Fibroblast of lung (primary cell): ENCODE measurements around the gene PTGDS. TPM values are rescaled to one million over a fixed set of nuclear protein-coding genes. Genes with fewer than 3 reads are reported as not detected.

Source experiments
- DNase-seq, 2 donors: peaks; one replicate each; pipeline versions ENCODE4 v3.0.0 to v3.0.0-alpha.2; 2010; ENCODE audit warnings: low read depth in 2 of 2
- H2AFZ ChIP-seq: 2 replicates; pipeline ENCODE4 v1.5.1; 2012; ENCODE audit warnings: low read length, control low read depth, inconsistent platforms
- H3K27ac ChIP-seq: 2 replicates; pipeline ENCODE4 v1.5.1; 2011; ENCODE audit warnings: low read length, control low read depth; ENCODE audit not compliant: insufficient read depth
- H3K27me3 ChIP-seq: 2 replicates; pipeline ENCODE4 v1.5.1; 2011; ENCODE audit warnings: mild to moderate bottlenecking, low read length; ENCODE audit not compliant: control insufficient read depth, insufficient read depth
- H3K36me3 ChIP-seq: 2 replicates; pipeline ENCODE4 v1.5.1; 2011; ENCODE audit warnings: low read length; ENCODE audit not compliant: control insufficient read depth, insufficient read depth
- H3K4me1 ChIP-seq: 2 replicates; pipeline ENCODE4 v1.5.1; 2011; ENCODE audit warnings: low read length; ENCODE audit not compliant: control insufficient read depth, insufficient read depth; ENCODE audit errors: extremely low read depth
- H3K4me2 ChIP-seq: 2 replicates; pipeline ENCODE4 v1.5.1; 2011; ENCODE audit warnings: low read length, control low read depth; ENCODE audit not compliant: insufficient read depth; ENCODE audit errors: extremely low read depth
- H3K4me3 ChIP-seq, 4 experiments: fragments of 200-600 bp in 1 of 4; sonication (generic) in 1 of 4; replicated peaks in 1 of 4; 2 replicates each; pipeline ENCODE4 v1.5.1; 2011 to 2016; ENCODE audit warnings: low read length in 4 of 4, low read depth in 3 of 4, mild to moderate bottlenecking in 3 of 4, control low read depth in 2 of 4, inconsistent platforms in 1 of 4, mixed read lengths in 1 of 4; ENCODE audit not compliant: insufficient read depth in 1 of 4; ENCODE audit errors: control extremely low read depth in 1 of 4
- H3K79me2 ChIP-seq: 2 replicates; pipeline ENCODE4 v1.5.1; 2012; ENCODE audit warnings: mild to moderate bottlenecking, low read length, inconsistent platforms; ENCODE audit not compliant: control insufficient read depth, insufficient read depth
- H3K9ac ChIP-seq: 2 replicates; pipeline ENCODE4 v1.5.1; 2011; ENCODE audit warnings: mild to moderate bottlenecking, low read length, control low read depth; ENCODE audit not compliant: insufficient read depth
- H3K9me3 ChIP-seq: 2 replicates; pipeline ENCODE4 v1.5.1; 2012; ENCODE audit warnings: low read depth, low read length; ENCODE audit not compliant: control insufficient read depth, insufficient read depth
- H4K20me1 ChIP-seq: 2 replicates; pipeline ENCODE4 v1.5.1; 2011; ENCODE audit warnings: low read length; ENCODE audit not compliant: control insufficient read depth, insufficient read depth; ENCODE audit errors: extremely low read depth
- EZH2 ChIP-seq: IDR thresholded peaks from 2 replicates; pipeline ENCODE4 v1.5.1; 2012; ENCODE audit warnings: low read length, control low read depth, mild to moderate bottlenecking; ENCODE audit errors: missing control alignments
- polyA plus RNA-seq, 2 donors: library from polyadenylated mRNA; depleted of rRNA in 1 of 2; stranded (reverse) in 1 of 2; unstranded in 1 of 2; fragments of >200 nt; gene quantifications; 2 replicates each; pipeline ENCODE4 v1.2.1, GENCODE V29; 2011 to 2012; ENCODE audit warnings: missing spikeins in 1 of 2
- total RNA-seq: library from RNA; depleted of rRNA; stranded (reverse); fragments of >200 nt; gene quantifications from 2 replicates; pipeline ENCODE4 v1.2.1, GENCODE V29; 2014
- TF ChIP-seq, protein P1 (sequence below), 2 donors: IDR thresholded peaks in 1 of 2; conservative IDR thresholded peaks in 1 of 2; 1 replicate in 1 of 2; 2 replicates in 1 of 2; pipeline ENCODE4 v1.5.1; 2011 to 2012; ENCODE audit warnings: low read length in 2 of 2, control low read depth in 1 of 2, inconsistent platforms in 1 of 2, low read depth in 1 of 2, mild to moderate bottlenecking in 1 of 2

Gene PTGDS
- total and polyA plus RNA-seq, 2 donors (not counting 1 experiment from before 2014, with no cell fraction given): 4.9 to 90.3 TPM

- peaks cover 4% of the 10 kb centered on the region for H3K4me1 ChIP-seq
- no peaks in the 10 kb centered on the region for H3K9me3 ChIP-seq
- no peaks in the 10 kb centered on the region for H3K79me2 ChIP-seq
- no peak within 1 kb of the TSS for H3K27ac ChIP-seq
- DNase-seq: peak in 1 of 2 donors; percentile 32
- H3K9ac ChIP-seq: no peak within 1 kb of the TSS
- H3K27me3 ChIP-seq: no peaks in the 10 kb centered on the region
- H3K36me3 ChIP-seq: no peaks in the 10 kb centered on the region
- TF ChIP-seq EZH2: no peak
- TF ChIP-seq, protein P1, sequence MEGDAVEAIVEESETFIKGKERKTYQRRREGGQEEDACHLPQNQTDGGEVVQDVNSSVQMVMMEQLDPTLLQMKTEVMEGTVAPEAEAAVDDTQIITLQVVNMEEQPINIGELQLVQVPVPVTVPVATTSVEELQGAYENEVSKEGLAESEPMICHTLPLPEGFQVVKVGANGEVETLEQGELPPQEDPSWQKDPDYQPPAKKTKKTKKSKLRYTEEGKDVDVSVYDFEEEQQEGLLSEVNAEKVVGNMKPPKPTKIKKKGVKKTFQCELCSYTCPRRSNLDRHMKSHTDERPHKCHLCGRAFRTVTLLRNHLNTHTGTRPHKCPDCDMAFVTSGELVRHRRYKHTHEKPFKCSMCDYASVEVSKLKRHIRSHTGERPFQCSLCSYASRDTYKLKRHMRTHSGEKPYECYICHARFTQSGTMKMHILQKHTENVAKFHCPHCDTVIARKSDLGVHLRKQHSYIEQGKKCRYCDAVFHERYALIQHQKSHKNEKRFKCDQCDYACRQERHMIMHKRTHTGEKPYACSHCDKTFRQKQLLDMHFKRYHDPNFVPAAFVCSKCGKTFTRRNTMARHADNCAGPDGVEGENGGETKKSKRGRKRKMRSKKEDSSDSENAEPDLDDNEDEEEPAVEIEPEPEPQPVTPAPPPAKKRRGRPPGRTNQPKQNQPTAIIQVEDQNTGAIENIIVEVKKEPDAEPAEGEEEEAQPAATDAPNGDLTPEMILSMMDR (conservative IDR thresholded peaks at IDR 0.05 in 1 of 2, IDR thresholded peaks at IDR 0.05 in 1 of 2; ENCODE audit: low read depth in 1 of 2, low read length in 2 of 2): no peak
- peak within 1 kb of the TSS; percentile 81 for H3K4me2 ChIP-seq
- H4K20me1 ChIP-seq: no peaks in the 10 kb centered on the region
- peak within 1 kb of the TSS; percentile 10 to 64 (median 49) for H3K4me3 ChIP-seq
- H2AFZ ChIP-seq: no peak within 1 kb of the TSS
Measured at GRCh38 chr9:137027369-137028262, 50.3 kb downstream of the PTGDS start, which contains the start of gene ABCA2. TSS of gene ABCA2 (minus strand) at chr9:137028237. CDS start at chr9:137028140, 97 bp downstream.

DNA sequence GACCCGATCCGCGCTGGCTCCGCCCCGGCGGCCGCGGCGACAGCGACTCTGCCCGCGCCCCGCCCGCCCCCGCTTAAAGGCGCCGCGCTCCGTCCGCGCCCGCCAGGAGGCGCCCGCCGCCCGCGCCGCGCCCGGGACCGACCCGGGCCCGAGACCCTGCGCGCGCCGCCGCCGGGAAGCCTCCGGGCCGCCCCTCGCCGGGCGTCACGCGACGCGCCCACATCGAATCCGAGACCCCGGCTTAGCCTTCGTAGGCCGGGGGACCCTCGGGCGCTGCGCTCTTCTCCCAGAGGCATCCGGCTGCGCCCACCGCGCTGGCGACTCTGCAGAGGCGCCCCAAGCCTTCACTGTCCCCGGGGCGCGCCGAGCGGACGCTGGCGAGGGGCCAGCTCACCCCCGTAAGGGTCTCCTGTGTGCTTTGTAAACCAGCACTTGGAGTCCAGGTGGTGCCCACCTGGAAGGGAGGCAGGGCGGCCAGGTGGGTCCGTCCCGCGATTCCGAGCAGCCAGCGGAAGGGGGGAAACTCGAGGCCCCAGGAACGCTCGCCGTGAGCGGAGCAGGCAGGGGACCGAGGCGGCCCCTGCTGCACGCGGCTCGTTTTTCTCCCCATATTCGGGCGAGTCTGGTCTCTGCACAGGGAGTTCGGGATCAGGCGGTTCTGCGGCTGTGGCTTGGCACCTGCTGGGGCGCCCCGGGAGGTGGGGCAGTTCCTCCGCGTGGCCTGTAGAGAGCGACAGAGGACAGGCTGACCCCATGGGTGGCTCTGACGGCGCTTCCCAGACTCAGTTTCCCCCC, 51.2 kb downstream of the PTGDS start:
- no peaks in the 10 kb centered on the region for H3K36me3 ChIP-seq
- H3K27ac ChIP-seq: no peak overlapping the region
- peak overlapping the region; percentile 81 for H3K4me2 ChIP-seq
- TF ChIP-seq, protein P1 (conservative IDR thresholded peaks at IDR 0.05 in 1 of 2, IDR thresholded peaks at IDR 0.05 in 1 of 2; ENCODE audit: low read depth in 1 of 2, low read length in 2 of 2): peak in 1 of 2 donors; percentile 34
- no peak for TF ChIP-seq EZH2
- peaks cover 4% of the 10 kb centered on the region for H3K4me1 ChIP-seq
- H3K9me3 ChIP-seq: no peaks in the 10 kb centered on the region
- H2AFZ ChIP-seq: no peak overlapping the region
- no peaks in the 10 kb centered on the region for H3K27me3 ChIP-seq
- H4K20me1 ChIP-seq: no peaks in the 10 kb centered on the region
- peak overlapping the region; percentile 10 to 64 (median 29) for H3K4me3 ChIP-seq
- H3K9ac ChIP-seq: no peak overlapping the region
- H3K79me2 ChIP-seq: no peaks in the 10 kb centered on the region
- no peak for DNase-seq
